NB4 (cell line): ENCODE measurements around the gene CAPN10.

Experiments used
- MYC ChIP-seq: IDR thresholded peaks from 2 replicates; pipeline ENCODE4 v1.6.1; 2011; ENCODE audit warnings: low read depth, low read length
- POLR2A ChIP-seq: IDR thresholded peaks from 2 replicates; pipeline ENCODE4 v1.6.1; 2011; ENCODE audit warnings: mild to moderate bottlenecking; ENCODE audit not compliant: insufficient read length; ENCODE audit errors: extremely low read depth
- TF ChIP-seq, protein P1 (sequence below): IDR thresholded peaks from one replicate; pipeline ENCODE4 v1.5.1; 2012; ENCODE audit warnings: low read depth, low read length

DNA sequence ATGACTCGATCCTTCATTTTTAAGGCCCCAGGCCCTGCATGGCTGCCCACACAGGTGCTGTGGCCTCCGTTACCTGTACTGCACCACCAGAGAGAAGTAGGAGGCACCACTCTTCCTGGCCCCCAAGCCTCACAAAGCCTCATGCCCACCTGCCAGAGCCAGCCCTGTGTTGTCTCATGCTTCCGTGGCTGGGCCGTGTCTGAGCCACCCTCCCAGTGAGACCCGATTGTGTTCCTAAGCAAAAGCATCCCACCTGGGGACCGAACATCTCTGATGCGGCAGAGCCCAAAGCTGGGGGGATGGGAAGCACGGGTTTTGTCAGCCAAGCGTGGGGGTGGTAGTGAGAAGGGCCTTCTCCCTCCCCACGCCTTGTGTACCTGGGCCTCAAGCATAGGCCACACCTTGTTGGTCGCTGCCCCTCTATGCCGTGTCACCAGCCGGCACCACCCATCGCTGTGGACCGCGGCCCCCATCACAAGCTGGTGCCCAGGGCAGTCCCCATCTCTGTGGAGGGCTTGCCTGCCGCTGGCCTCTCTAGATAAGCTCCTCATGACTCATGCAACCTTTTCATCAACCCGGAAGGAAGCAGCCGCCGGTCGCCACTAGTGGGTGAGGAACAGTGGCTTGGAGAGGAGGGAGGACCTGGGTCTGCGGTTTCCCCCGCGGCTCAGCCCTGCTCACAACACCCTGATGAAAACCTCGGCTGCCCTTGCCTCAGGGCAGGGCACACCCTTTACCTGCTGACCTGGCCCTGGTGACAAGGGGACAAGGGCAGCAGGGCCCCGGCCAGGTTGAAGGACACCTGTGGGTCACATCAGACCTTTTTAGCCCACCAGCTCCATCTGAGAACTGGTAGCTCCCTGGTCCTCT lies 21.0 kb upstream of the CAPN10 start:
- TF ChIP-seq, protein P1, sequence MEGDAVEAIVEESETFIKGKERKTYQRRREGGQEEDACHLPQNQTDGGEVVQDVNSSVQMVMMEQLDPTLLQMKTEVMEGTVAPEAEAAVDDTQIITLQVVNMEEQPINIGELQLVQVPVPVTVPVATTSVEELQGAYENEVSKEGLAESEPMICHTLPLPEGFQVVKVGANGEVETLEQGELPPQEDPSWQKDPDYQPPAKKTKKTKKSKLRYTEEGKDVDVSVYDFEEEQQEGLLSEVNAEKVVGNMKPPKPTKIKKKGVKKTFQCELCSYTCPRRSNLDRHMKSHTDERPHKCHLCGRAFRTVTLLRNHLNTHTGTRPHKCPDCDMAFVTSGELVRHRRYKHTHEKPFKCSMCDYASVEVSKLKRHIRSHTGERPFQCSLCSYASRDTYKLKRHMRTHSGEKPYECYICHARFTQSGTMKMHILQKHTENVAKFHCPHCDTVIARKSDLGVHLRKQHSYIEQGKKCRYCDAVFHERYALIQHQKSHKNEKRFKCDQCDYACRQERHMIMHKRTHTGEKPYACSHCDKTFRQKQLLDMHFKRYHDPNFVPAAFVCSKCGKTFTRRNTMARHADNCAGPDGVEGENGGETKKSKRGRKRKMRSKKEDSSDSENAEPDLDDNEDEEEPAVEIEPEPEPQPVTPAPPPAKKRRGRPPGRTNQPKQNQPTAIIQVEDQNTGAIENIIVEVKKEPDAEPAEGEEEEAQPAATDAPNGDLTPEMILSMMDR = no peak
- no peak for TF ChIP-seq POLR2A
- no peak for TF ChIP-seq MYC
